Esophagus muscularis mucosa (tissue), 4 donors: ENCODE measurements around the gene MRPS24.
"Not testable (repeated sequence)": the region's sequence is repeated elsewhere in the genome, so short reads cannot be mapped to it uniquely, and the experiment has no call there.

Source experiments
- CTCF ChIP-seq, 3 experiments: fragments of 200-600 bp in 2 of 3; fragments of 450-650 bp in 1 of 3; sonication (generic) in 2 of 3; IDR thresholded peaks; one replicate each; pipeline ENCODE4 v1.5.1; 2017 to 2019; ENCODE audit warnings: antibody characterized with exemption in 3 of 3, mild to moderate bottlenecking in 2 of 3, moderate library complexity in 1 of 3
- EP300 ChIP-seq: sonication (generic); formaldehyde crosslinking; IDR thresholded peaks from one replicate; pipeline ENCODE4 v1.6.1; 2017; ENCODE audit warnings: antibody characterized with exemption
- POLR2A ChIP-seq: fragments of 450-650 bp; IDR thresholded peaks from one replicate; pipeline ENCODE4 v1.6.1; 2017; ENCODE audit warnings: antibody characterized with exemption, moderate library complexity, mild to moderate bottlenecking, low read depth
- POLR2AphosphoS5 ChIP-seq, 2 donors: sonication (generic); formaldehyde crosslinking; IDR thresholded peaks; one replicate each; pipeline ENCODE4 v1.6.1; 2017; ENCODE audit warnings: antibody characterized with exemption in 2 of 2

- not testable (repeated sequence) for TF ChIP-seq CTCF (IDR thresholded peaks at IDR 0.05); POLR2A; POLR2AphosphoS5 (IDR thresholded peaks at IDR 0.05); EP300
Observed at GRCh38 chr7:43898571-43898970, 29.3 kb upstream of the MRPS24 start.
